ENCODE data around the gene CS. TPM values are rescaled to one million over a fixed set of nuclear protein-coding genes. Genes with fewer than 3 reads are reported as not detected.
"Not testable (repeated sequence)": the region's sequence is repeated elsewhere in the genome, so short reads cannot be mapped to it uniquely, and the experiment has no call there.

CS gene
- total and polyA plus RNA-seq, 9 donors = 48.9 to 237 (median 137) TPM

GRCh38 chr12:56336361-56337167, 36.4 kb upstream of the CS start:
- DNase-seq = no peak
- Histone ChIP-seq H3K27me3 (no peaks in the 10 kb centered on the region), H3K27ac (no peak overlapping the region), H3K9me3 (no peaks in the 10 kb centered on the region), H3K4me3 (no peak overlapping the region), H3K4me1 (ENCODE audit: insufficient read depth) (peaks cover 7% of the 10 kb centered on the region), H3K36me3 (no peaks in the 10 kb centered on the region)
- TF ChIP-seq, protein P1, sequence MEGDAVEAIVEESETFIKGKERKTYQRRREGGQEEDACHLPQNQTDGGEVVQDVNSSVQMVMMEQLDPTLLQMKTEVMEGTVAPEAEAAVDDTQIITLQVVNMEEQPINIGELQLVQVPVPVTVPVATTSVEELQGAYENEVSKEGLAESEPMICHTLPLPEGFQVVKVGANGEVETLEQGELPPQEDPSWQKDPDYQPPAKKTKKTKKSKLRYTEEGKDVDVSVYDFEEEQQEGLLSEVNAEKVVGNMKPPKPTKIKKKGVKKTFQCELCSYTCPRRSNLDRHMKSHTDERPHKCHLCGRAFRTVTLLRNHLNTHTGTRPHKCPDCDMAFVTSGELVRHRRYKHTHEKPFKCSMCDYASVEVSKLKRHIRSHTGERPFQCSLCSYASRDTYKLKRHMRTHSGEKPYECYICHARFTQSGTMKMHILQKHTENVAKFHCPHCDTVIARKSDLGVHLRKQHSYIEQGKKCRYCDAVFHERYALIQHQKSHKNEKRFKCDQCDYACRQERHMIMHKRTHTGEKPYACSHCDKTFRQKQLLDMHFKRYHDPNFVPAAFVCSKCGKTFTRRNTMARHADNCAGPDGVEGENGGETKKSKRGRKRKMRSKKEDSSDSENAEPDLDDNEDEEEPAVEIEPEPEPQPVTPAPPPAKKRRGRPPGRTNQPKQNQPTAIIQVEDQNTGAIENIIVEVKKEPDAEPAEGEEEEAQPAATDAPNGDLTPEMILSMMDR (IDR thresholded peaks at IDR 0.05) = no peak
- TF ChIP-seq EP300 (IDR thresholded peaks at IDR 0.05) (no peak), POLR2A (IDR thresholded peaks at IDR 0.05) (no peak)
- 79 to 84% (median 83%) methylated on average over 9 of the region's 9 CpGs for WGBS, 3 donors
- intact Hi-C loops (cut with DNase I) = loop anchor here in 1 of 4 donors (10.0 kb wide), 1 partner anchor 128 kb away; the partner anchor contains the start of gene SPRYD4

DNA sequence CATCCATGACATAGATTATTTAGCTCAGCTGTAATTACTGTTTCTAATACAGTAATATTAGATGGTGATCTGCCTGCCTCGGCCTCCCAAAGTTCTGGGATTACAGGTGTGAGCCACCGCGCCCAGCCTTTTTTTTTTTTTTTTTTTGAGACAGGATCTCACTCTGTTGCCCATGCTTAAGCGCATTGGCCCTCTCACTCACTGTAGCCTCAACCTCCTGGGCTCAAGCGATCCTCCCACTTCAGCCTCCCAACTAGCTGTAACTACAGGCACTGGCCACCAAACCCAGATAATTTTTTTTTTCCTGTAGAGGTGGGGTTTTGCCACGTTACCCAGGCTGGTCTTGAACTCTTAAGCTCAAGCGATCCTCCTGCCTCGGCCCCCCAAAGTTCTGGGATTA, 35.4 kb upstream of the CS start:
- H3K9me3 ChIP-seq; H3K4me3 ChIP-seq; H3K4me1 ChIP-seq (ENCODE audit: insufficient read depth); H3K27ac ChIP-seq; H3K36me3 ChIP-seq; DNase-seq; H3K27me3 ChIP-seq: not testable (repeated sequence)
- WGBS, 3 donors = 94 to 95% (median 94%) methylated on average over 8 of the region's 8 CpGs
- intact Hi-C loops (cut with DNase I) = loop anchor here in 1 of 4 donors (10.0 kb wide), 1 partner anchor 129 kb away; the partner anchor contains the start of gene SPRYD4

DNA sequence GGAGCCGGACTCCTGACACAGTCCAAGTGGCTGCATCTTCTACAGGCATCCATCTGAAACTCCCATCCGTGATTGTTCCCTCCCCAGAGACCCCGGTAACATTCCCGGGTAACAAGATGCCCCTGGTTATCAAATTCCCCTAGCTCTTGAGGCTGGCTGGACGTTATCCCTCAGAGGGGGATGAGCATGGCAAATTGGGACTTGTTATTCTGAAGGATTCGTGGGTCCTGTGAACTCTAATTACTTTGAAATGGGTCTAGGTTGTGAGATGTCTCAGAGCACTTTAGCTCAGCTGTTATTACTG, 34.3 kb upstream of the CS start:
- H3K4me1 ChIP-seq (ENCODE audit: insufficient read depth) = peaks cover 7% of the 10 kb centered on the region
- intact Hi-C loops (cut with DNase I) = loop anchor here in 1 of 4 donors (10.0 kb wide), 1 partner anchor 130 kb away; the partner anchor contains the start of gene SPRYD4
- 6 to 7% (median 7%) methylated on average over 6 of the region's 6 CpGs for whole genome bisulfite sequencing, 3 donors
- H3K9me3 ChIP-seq = no peaks in the 10 kb centered on the region
- peak overlapping the region; percentile 91 to 93 for H3K27ac ChIP-seq
- no peaks in the 10 kb centered on the region for H3K27me3 ChIP-seq
- H3K4me3 ChIP-seq = peak overlapping the region; percentile 49
- no peak for DNase-seq
- TF ChIP-seq, protein P1 (IDR thresholded peaks at IDR 0.05) = no peak
- TF ChIP-seq POLR2A (IDR thresholded peaks at IDR 0.05) (no peak), EP300 (IDR thresholded peaks at IDR 0.05) (no peak)
- no peaks in the 10 kb centered on the region for H3K36me3 ChIP-seq

DNA sequence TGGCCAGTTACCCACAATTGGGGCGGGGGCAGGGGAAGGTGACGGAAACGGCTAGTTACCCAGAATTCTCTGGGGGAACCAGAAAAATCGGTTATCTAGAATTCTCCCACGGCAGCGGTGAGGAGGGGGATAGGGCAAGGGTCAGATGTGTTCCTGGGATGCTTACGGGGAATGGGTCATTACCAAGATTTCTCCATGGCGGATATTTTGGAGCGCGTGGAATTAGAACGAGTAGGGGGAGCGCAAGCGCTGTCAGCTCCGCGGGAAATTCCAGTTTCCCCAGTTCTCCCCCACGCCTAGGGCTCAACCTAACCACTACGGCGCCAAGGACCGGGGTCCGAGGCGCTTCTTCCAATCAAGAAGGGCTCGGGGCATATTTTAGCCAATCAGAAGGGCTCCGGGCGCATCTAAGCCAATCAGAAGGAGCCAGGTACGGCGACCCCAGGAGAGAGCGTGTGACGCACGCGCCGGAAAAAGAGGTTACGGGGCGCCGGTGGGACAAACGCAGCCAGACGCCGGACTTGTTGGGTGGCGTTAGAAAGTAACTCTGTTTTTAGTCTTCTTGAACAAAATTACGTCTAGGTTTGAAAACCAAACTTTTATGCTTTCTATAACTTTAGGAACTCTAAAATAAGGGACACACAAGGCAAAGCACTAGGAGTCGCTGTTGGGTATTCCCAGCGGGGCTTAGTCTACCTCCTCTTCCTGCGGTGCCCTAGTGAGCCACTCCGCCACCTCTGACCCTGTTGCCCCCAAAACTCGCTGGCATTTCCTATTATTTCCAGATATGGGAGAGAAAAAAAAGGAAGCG, 33.8 kb upstream of the CS start, which contains the start of gene PAN2:
PAN2 (minus strand) TSS at position 322 of the 811 bp plus-strand sequence. CDS start 906 bp downstream, outside the sequence.
- DNase-seq = peak; percentile 93 to 97 (median 95)
- no peaks in the 10 kb centered on the region for H3K36me3 ChIP-seq
- TF ChIP-seq EP300 (IDR thresholded peaks at IDR 0.05) (no peak), POLR2A (IDR thresholded peaks at IDR 0.05) (peak; percentile 90)
- TF ChIP-seq, protein P1 (IDR thresholded peaks at IDR 0.05) = peak; percentile 17 to 71 (median 68)
- WGBS, 3 donors = 0 to 1% (median 0%) methylated on average over 45 of the region's 45 CpGs
- no peaks in the 10 kb centered on the region for H3K9me3 ChIP-seq
- intact Hi-C loops (cut with DNase I) = loop anchor here in 1 of 4 donors (10.0 kb wide), 1 partner anchor 131 kb away; the partner anchor contains the start of gene SPRYD4
- no peaks in the 10 kb centered on the region for H3K27me3 ChIP-seq
- peaks cover 7% of the 10 kb centered on the region for H3K4me1 ChIP-seq (ENCODE audit: insufficient read depth)
- H3K27ac ChIP-seq = peak within 1 kb of the TSS; percentile 91 to 93
- H3K4me3 ChIP-seq = peak within 1 kb of the TSS; percentile 49
